Osteocyte (in vitro differentiated cells): ENCODE data around the gene CHPF. TPM values are rescaled to one million over a fixed set of nuclear protein-coding genes. Genes with fewer than 3 reads are reported as not detected.

ENCODE experiments used
- DNase-seq: peaks from one replicate; pipeline ENCODE4 v3.0.0; 2021; ENCODE audit warnings: mixed read lengths; ENCODE audit not compliant: unreplicated experiment; ENCODE audit errors: extremely low spot score
- H3K27ac Mint-ChIP-seq: one replicate; pipeline ENCODE4 v1.8.0; 2021; ENCODE audit warnings: mild to moderate bottlenecking, mixed read lengths; ENCODE audit not compliant: unreplicated experiment
- H3K27me3 Mint-ChIP-seq: one replicate; pipeline ENCODE4 v1.8.0; 2021; ENCODE audit warnings: mixed read lengths; ENCODE audit not compliant: unreplicated experiment
- H3K36me3 Mint-ChIP-seq: one replicate; pipeline ENCODE4 v1.8.0; 2021; ENCODE audit warnings: mixed read lengths; ENCODE audit not compliant: unreplicated experiment
- H3K4me1 Mint-ChIP-seq: one replicate; pipeline ENCODE4 v1.8.0; 2021; ENCODE audit warnings: mixed read lengths; ENCODE audit not compliant: unreplicated experiment
- H3K4me3 Mint-ChIP-seq: one replicate; pipeline ENCODE4 v1.8.0; 2021; ENCODE audit warnings: mild to moderate bottlenecking, moderate library complexity, mixed read lengths; ENCODE audit not compliant: unreplicated experiment
- H3K9me3 Mint-ChIP-seq: one replicate; pipeline ENCODE4 v1.8.0; 2021; ENCODE audit warnings: mixed read lengths; ENCODE audit not compliant: unreplicated experiment
- CTCF ChIP-seq: fragments of 200-600 bp; sonication (generic); IDR thresholded peaks from 2 replicates; pipeline ENCODE4 v1.5.0; 2021; ENCODE audit warnings: antibody characterized with exemption, mild to moderate bottlenecking, moderate library complexity
- long read RNA-seq: library from polyadenylated mRNA; unstranded; transcript quantifications from one replicate; pipeline ENCODE4 v2.0.0, GENCODE V29; 2021
- total RNA-seq: library from RNA; stranded (reverse); gene quantifications from 2 replicates; pipeline ENCODE4 v1.2.1, GENCODE V29; 2021

Gene CHPF
- 144 and 151 TPM in 2 replicates for total RNA-seq
- long read RNA-seq, partial matches to known transcripts: 0 of 8 reads
- long read RNA-seq, other reads (novel, unspliced or antisense): 8 of 8 reads

- no peak for TF ChIP-seq CTCF
- Mint-ChIP-seq H3K27me3 (no peaks in the 10 kb centered on the region), H3K36me3 (peaks cover 17% of the 10 kb centered on the region), H3K4me3 (peak within 1 kb of the TSS; percentile 85), H3K9me3 (no peaks in the 10 kb centered on the region), H3K27ac (peak within 1 kb of the TSS; percentile 90), H3K4me1 (peaks cover 29% of the 10 kb centered on the region)
- peak; percentile 99 for DNase-seq
These were observed at the start of gene CHPF, which contains the start of gene TMEM198 for GRCh38 chr2:219543596-219544358. TSS of gene CHPF (minus strand) at chr2:219543809. CDS start at chr2:219543538, 271 bp downstream. TSS of gene TMEM198 (plus strand) at chr2:219544028. CDS start at chr2:219544728, 700 bp downstream.

- H3K4me3 Mint-ChIP-seq: no peak overlapping the region
- no peak for DNase-seq
- peaks cover 32% of the 10 kb centered on the region for H3K4me1 Mint-ChIP-seq
- H3K9me3 Mint-ChIP-seq: no peaks in the 10 kb centered on the region
- no peaks in the 10 kb centered on the region for H3K36me3 Mint-ChIP-seq
- H3K27ac Mint-ChIP-seq: no peak overlapping the region
- no peak for TF ChIP-seq CTCF
- no peaks in the 10 kb centered on the region for H3K27me3 Mint-ChIP-seq
These were observed 49.5 kb upstream of the CHPF start for GRCh38 chr2:219593154-219593553.

- no peak for DNase-seq
- H3K4me3 Mint-ChIP-seq: no peak overlapping the region
- H3K36me3 Mint-ChIP-seq: no peaks in the 10 kb centered on the region
- no peak overlapping the region for H3K27ac Mint-ChIP-seq
- peaks cover 30% of the 10 kb centered on the region for H3K4me1 Mint-ChIP-seq
- H3K27me3 Mint-ChIP-seq: no peaks in the 10 kb centered on the region
- TF ChIP-seq CTCF: no peak
- H3K9me3 Mint-ChIP-seq: no peaks in the 10 kb centered on the region
These were observed 49.1 kb upstream of the CHPF start for GRCh38 chr2:219592736-219593135.

GRCh38 chr2:219591091-219591490 lies 47.5 kb upstream of the CHPF start:
- peaks cover 16% of the 10 kb centered on the region for H3K4me1 Mint-ChIP-seq
- TF ChIP-seq CTCF: no peak
- no peak overlapping the region for H3K4me3 Mint-ChIP-seq
- DNase-seq: no peak
- H3K9me3 Mint-ChIP-seq: no peaks in the 10 kb centered on the region
- H3K36me3 Mint-ChIP-seq: no peaks in the 10 kb centered on the region
- no peak overlapping the region for H3K27ac Mint-ChIP-seq
- peaks cover 2% of the 10 kb centered on the region for H3K27me3 Mint-ChIP-seq

GRCh38 chr2:219581346-219581745 lies 37.7 kb upstream of the CHPF start:
- peaks cover 8% of the 10 kb centered on the region for H3K27me3 Mint-ChIP-seq
- H3K36me3 Mint-ChIP-seq: no peaks in the 10 kb centered on the region
- DNase-seq: no peak
- TF ChIP-seq CTCF: no peak
- H3K9me3 Mint-ChIP-seq: no peaks in the 10 kb centered on the region
- no peak overlapping the region for H3K27ac Mint-ChIP-seq
- H3K4me3 Mint-ChIP-seq: no peak overlapping the region
- H3K4me1 Mint-ChIP-seq: peaks cover 12% of the 10 kb centered on the region
